Erythroblast (primary cell): ENCODE measurements around the gene PPME1.

Experiments
- GATA1 ChIP-seq: IDR thresholded peaks from 2 replicates; pipeline ENCODE4 v1.6.1; 2011; ENCODE audit warnings: low read depth, mild to moderate bottlenecking, control low read depth, low read length, moderate library complexity
- POLR2A ChIP-seq: IDR thresholded peaks from 2 replicates; pipeline ENCODE4 v1.6.1; 2011; ENCODE audit warnings: mild to moderate bottlenecking, low read length

DNA sequence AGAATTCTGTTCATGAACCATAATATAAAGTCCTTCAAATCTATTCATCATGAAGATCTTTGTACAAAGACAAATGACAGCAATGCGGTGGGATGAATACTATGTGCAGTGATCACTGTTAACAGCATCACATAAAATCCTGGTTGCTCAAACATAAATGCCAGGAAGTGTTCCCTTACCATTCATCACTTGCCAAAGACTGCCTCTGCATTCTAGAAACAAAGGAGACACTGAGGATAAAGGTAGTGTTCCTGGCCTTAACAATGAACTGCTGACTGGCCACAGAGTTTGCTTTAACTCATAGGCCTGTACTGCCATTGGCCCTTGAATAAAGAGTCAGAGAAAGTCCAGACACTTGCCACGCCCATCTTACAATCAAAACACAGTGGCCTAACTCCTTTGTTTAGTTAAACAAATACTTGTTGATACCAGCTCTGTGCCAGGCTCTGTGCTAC is 29.8 kb upstream of the PPME1 start:
- TF ChIP-seq POLR2A = no peak
- no peak for TF ChIP-seq GATA1
